HG02623 (cell line): ENCODE measurements around the gene MESP1.

Experiments used
- ATAC-seq: cut with Tn5 transposase; IDR thresholded peaks from one replicate; pipeline ENCODE4 v1.9.1; 2021; ENCODE audit warnings: moderate library complexity; ENCODE audit not compliant: unreplicated experiment

MESP1 gene

DNA sequence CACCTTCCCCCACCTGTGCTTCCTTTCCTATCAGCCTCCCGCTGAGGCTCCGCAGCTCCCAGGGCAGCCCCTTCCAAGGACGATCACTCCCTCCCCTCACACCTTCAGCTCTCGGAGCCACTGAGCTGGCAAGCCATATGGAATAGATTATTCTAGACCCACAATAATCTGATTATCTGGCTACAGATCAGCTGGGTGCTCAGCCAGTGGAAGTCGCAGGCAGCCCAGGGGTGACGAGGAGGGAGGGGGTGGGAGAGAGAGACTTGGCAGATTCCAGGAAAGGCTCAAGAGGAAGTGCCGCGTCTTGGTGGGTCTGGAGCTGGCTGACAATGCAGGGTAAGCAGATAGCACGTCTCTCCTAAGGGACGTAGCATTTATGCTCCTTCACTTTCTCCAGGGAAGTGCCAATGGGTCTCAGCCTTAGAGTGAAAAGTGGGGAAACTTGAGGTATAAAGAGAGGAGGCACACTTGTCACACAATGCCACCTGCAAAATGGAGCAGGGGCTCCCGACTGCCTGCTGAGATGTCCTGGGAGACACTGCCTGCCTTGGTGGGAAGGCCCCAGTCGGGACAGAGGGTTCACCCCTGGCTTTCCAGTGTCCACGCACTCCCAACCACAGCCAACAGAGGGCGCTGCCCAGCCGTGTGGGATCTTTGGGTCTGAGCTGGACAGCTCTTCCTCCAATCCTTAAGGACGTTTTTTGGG lies 9.4 kb upstream of the MESP1 start:
- no peak for ATAC-seq

GRCh38 chr15:89759835-89760234 lies 8.8 kb upstream of the MESP1 start:
- ATAC-seq, result no peak

GRCh38 chr15:89758981-89759380 lies 7.9 kb upstream of the MESP1 start:
- no peak for ATAC-seq

DNA sequence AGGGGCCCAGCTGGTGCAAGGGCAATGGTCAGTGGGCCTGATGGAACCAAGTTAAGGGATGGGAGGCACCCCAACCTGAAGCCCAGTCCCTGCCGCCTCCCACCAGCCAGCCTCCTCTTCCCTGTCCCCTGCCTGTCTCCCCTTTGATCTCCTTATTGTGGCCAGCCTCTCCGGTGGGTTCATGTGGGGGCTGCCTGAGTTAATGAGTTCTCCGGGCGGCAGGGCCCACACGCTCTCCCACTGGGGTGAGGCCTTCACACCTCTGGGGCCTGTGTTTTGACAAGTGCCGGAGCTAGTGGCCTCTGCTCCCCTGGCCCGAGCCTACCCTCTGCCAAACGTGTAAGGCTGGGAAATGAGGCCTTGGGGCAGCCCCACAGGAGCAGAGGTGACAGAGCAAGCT lies 7.2 kb upstream of the MESP1 start:
- ATAC-seq, result no peak

DNA sequence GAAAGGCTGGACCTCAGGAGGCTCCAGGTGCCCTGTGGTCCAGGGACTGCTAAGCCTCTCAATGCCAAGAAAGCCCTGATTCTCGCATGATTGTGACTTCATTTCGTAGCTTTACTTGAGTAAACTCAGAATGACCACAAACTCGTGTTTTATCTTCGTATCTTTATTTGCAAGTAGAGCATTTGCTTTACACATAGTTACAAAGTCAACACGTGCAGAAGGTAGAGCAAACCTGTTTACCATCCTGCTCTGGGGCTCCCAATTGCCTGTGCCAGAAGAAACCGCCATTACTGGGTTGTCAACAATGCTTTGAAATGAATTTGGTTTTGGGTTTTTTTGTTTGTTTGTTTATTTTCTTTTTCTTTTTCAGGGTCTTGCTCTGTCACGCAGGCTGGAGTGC lies 5.8 kb upstream of the MESP1 start:
- no peak for ATAC-seq

DNA sequence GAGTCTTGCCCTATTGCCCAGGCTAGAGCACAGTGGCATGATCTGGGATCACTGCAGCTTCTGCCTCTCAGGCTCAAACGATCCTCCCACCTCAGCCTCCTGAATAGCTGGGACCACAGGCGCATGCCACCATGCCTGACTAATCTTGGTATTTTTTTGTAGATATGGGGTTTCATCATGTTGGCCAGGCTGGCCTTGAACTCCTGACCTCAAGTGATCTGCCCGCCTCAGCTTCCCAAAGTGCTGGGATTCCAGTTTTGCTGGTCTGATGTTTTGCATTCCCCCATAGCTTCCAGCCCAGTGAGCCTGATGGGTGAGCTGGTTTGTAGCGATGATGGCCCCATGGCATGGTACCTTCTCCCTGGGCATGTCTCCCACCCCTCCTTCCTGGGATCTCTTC lies 4.7 kb upstream of the MESP1 start:
- ATAC-seq, result no peak

DNA sequence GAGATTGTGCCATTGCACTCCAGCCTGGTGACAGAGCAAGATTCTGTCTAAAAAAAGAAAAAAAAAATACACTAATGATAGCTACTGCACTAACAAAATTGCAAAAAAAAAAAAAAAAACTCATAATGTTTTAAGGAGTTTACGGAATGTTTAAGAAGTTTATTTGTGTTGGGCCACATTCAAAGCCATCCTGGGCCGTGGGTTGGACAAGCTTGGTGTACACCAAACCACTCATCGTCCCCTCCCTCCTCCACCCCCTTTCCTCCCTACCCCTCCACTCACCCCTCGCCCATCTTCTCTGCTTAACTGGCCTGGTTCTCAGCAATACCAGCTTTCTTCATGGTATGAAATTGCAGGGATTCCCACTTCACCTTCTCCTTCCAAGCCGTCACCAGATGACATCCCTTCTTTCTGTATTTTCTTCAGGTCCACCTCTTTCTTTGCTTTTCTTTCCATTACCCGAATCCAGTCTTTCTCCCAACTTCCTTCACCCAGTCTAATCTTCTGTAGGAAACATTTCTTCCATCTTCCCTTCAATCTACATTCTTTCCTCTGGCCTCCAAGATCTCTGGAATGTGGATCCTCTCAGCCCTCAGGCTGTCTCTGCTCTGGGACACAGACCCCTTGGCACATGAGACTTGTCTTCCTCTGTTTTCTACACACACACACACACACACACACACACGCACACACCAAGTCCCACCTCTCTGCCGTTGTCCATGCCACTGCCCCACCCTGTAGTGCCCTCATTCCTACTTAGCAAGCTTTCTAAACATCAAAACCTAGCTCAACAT lies 3.5 kb upstream of the MESP1 start:
- ATAC-seq, result no peak

- ATAC-seq, result no peak
Measured at GRCh38 chr15:89753855-89754254, 2.8 kb upstream of the MESP1 start.

DNA sequence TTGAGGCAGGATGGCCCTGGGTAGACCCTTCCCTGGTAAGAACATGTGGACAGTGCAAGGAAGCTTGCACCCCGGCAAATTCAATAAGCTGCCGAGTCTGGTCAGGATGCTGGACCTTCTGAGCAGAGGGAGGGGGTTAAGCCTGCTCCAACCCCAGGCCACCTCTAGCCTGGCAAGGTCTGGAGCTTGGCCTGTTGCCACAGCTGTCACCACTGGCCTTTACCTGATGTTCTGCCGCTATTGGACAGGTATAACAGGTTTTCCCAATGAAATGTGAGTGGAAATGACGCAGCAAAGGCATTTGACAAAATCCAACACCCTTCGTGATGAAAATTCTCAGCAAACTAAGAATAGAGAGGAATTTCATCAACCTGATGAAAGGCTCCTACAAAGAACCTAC lies 699 bp upstream of the MESP1 start:
- no peak for ATAC-seq

DNA sequence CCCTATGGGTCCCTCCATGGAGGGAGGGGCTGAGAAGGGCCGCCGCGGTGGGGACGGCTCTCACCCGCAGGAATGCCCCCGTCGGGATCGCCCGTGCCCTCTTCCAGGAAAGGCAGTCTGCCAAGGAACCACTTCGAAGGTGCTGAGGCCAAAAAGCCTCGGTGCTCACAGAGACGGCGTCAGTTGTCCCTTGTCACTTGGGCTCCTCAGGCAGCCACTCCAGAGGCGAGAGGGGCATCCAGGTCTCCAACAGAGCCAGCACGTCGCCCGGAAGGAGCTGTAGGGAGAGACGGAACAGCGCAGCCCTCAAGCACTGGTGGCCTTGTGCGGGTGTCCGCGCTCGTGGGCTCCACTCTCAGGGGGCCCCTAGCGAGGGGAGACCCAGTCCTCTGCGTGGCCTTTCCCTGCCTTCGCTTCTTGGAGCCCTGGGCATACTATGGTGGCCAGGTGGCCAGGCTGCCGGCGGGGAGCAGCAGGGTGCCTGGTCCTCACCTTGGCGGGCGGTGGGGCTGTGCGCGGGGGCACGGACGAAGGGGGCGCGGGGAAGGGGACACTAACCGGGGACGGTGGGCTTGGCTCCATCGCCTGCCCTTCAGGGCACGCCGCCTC lies 994 bp downstream of the MESP1 start:
- ATAC-seq, result no peak

DNA sequence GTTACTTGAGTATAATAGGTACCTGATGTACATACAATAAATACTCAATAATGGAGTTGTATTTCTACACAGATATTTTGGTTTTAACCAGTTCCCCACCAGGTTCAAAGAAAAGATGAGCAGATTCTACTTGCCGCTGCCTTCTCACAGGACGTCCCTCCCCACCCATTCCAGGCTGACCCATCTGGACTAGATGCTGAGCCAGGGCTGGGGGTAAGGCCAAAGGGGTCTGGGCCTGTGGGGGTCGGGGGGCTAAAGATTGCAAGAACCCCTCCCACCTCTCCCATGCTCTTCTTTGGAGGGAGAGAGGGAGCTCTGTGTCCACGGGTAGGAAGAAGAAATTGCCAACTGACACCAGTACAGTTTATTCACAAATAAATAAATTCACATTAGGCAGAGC lies 1.5 kb downstream of the MESP1 start:
- no peak for ATAC-seq

DNA sequence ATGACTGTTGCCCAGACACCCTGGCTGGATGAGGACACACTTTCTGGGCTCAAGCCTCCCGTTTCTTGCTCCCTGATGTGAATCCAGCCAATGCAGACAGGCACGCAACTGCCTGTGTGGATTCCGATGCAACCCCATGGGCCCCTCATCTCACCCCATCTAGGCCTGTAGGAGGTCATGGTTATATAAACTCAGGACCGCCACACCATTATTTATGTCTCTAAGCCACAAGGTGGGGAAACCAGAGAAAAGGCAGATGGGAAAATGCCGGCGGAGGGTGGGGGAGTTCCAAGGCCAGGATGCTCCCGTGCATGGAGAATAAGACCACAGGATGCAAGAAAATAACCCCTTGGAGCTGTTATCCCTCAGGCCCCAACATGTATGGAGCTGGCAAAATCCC lies 2.0 kb downstream of the MESP1 start:
- ATAC-seq, result no peak

GRCh38 chr15:89747708-89748682 lies 3.1 kb downstream of the MESP1 start:
- ATAC-seq, result no peak

- ATAC-seq, result no peak
Measured at GRCh38 chr15:89746386-89746780, 4.7 kb downstream of the MESP1 start.

DNA sequence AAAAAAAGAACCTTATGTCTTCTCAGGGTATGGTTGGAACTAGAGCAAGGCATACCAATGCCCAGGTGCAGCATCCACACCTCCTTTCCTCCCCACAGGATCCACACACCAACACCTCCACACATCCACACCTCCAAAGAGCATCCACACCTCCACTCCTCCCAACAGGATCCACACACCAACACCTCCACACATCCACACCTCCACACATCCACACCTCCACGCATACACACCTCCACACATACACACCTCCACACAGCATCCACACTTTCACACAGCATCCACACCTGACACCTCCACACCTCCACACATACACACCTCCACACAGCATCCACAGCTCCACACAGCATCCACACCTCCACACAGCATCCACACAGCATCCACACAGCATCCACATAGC lies 5.3 kb downstream of the MESP1 start:
- ATAC-seq, result no peak

- ATAC-seq, result no peak
Measured at GRCh38 chr15:89745131-89745530, 5.9 kb downstream of the MESP1 start.

DNA sequence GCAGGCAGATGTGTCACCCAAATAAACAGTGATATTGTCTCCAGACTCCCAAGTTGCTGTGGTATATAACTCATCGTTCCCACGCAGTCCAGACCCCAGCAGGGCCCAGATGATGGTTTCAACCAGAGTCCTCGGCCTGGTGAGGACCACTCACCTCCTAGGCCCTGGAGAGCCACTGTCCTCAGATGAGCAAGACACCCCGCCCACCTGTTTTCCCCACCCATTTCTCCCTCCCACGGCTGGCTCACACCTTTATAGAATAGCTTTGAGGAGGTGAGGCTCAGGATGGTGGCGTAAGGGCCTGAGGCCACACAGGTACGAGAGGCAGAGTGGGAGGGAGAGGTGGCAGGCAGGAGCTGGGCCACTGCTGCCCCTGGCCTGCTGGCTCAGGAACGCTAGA lies 7.5 kb downstream of the MESP1 start:
- ATAC-seq, result no peak

DNA sequence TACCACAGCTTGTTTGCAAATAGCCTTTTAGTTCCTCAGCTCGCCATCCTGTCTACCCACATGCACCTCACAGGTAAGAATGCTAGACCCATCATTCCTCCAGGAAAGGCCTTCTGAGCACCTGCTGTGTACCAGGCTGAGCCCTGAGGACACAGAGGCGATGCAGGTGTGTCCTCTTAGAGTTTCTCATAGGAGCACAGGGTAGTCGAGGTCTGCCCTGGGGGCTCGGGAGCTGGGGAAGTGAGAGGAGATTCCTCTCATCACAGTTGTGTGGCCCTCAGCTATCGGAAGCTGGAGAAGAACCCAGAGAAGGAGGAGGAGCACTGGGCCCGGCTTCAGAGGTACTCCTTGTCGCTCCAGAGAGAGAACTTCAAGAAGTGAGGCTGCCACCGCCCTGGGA lies 8.0 kb downstream of the MESP1 start:
- no peak for ATAC-seq

DNA sequence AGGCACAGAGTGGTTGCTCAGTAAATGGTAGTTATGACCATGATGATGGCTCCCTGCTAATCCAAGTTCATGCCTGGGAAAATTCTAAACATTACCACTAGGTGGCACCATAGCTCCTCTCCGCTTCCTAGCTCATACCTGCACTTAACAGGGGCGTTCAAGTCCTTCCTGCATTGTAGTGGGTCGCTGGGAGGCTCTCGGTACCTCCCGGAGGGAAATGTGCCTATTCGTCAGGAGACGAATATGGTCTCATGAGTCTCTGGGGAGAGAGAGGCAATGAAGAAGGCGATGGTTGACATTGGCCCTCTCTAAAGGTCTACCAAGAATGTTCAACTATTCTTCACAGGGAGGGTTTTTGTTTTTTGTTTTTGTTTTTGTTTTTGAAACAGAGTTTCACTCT lies 10.9 kb downstream of the MESP1 start:
- peak; percentile 77 for ATAC-seq

- no peak for ATAC-seq
Measured at GRCh38 chr15:89735773-89736172, 15.3 kb downstream of the MESP1 start.
